PC-9 (cell line): Measurements from ENCODE around the gene HBE1. TPM values are rescaled to one million over a fixed set of nuclear protein-coding genes. Genes with fewer than 3 reads are reported as not detected.
"Not testable (repeated sequence)": the region's sequence is repeated elsewhere in the genome, so short reads cannot be mapped to it uniquely, and the experiment has no call there.

ENCODE experiments used
- Bru-seq: library from RNA; stranded (reverse); fragments of 400-500 nt; gene quantifications from one replicate; lab custom pipeline; 2021; lab: Mats Ljungman, UMichigan
- BruChase-seq, 2 experiments: library from RNA; stranded (reverse); fragments of 400-500 nt; gene quantifications; one replicate each; lab custom pipeline; 2021; lab: Mats Ljungman, UMichigan
- BruUV-seq: library from RNA; stranded (reverse); fragments of 400-500 nt; replicated peaks from 2 replicates; lab custom pipeline; 2021; lab: Mats Ljungman, UMichigan
- CTCF ChIA-PET: fragments of 300-600 bp; sonication (Branson Sonifier 250); formaldehyde crosslinking; loops from one replicate; lab custom pipeline; 2022; ENCODE audit warnings: antibody characterized with exemption; lab: Charles Lee
- POLR2A ChIA-PET: fragments of 300-600 bp; sonication (Branson Sonifier 250); formaldehyde crosslinking; loops from one replicate; lab custom pipeline; 2022; ENCODE audit warnings: antibody characterized with exemption; ENCODE audit not compliant: unreplicated experiment; lab: Charles Lee
- DNase-seq, 2 experiments: peaks; one replicate each; pipeline versions ENCODE4 v3.0.0 to v3.0.0-alpha.2; 2015 to 2022; ENCODE audit warnings: mixed read lengths in 1 of 2
- H2AFZ ChIP-seq: fragments of 200-600 bp; sonication (generic); 2 replicates; pipeline ENCODE4 v1.8.1; 2017; ENCODE audit warnings: antibody characterized with exemption
- H3F3A ChIP-seq: fragments of 200-600 bp; sonication (generic); 2 replicates; pipeline ENCODE4 v1.8.1; 2017; ENCODE audit warnings: antibody characterized with exemption, mild to moderate bottlenecking, low read depth; ENCODE audit not compliant: insufficient read depth
- H3K27ac ChIP-seq: fragments of 200-600 bp; sonication (generic); 2 replicates; pipeline ENCODE4 v1.6.1; 2016; ENCODE audit warnings: mixed run types
- H3K27me3 ChIP-seq: fragments of 200-600 bp; sonication (generic); 2 replicates; pipeline ENCODE4 v1.6.1; 2016; ENCODE audit warnings: low read depth, mixed run types; ENCODE audit not compliant: insufficient read depth
- H3K36me3 ChIP-seq: fragments of 200-600 bp; sonication (generic); 2 replicates; pipeline ENCODE4 v1.6.1; 2016; ENCODE audit warnings: low read depth, mixed run types
- H3K4me1 ChIP-seq: fragments of 200-600 bp; sonication (generic); replicated peaks from 2 replicates; pipeline ENCODE4 v1.6.1; 2016; ENCODE audit warnings: mixed run types; ENCODE audit not compliant: insufficient read depth
- H3K4me2 ChIP-seq: fragments of 200-600 bp; sonication (generic); 2 replicates; pipeline ENCODE4 v1.6.1; 2017; ENCODE audit warnings: mixed run types
- H3K4me3 ChIP-seq: fragments of 200-600 bp; sonication (generic); 2 replicates; pipeline ENCODE4 v1.6.1; 2016; ENCODE audit warnings: mixed run types
- H3K79me2 ChIP-seq: fragments of 200-600 bp; sonication (generic); 2 replicates; pipeline ENCODE4 v1.6.1; 2017; ENCODE audit warnings: low read depth, mixed run types
- H3K9me2 ChIP-seq: fragments of 200-600 bp; sonication (generic); 2 replicates; pipeline ENCODE4 v1.8.1; 2017; ENCODE audit warnings: mild to moderate bottlenecking; ENCODE audit not compliant: insufficient read depth
- H3K9me3 ChIP-seq: fragments of 200-600 bp; sonication (generic); 2 replicates; pipeline ENCODE4 v1.8.1; 2016; ENCODE audit warnings: low read depth; ENCODE audit not compliant: insufficient read depth
- H4K20me1 ChIP-seq: fragments of 200-600 bp; sonication (generic); 2 replicates; pipeline ENCODE4 v1.8.1; 2017; ENCODE audit not compliant: insufficient read depth
- EZH2 ChIP-seq: fragments of 200-600 bp; sonication (generic); IDR thresholded peaks from 2 replicates; pipeline ENCODE4 v1.8.0; 2017; ENCODE audit warnings: antibody characterized with exemption, low read depth
- intact Hi-C: fragments of 100-400 bp; cut with micrococcal nuclease; formaldehyde crosslinking; loops from one replicate; pipeline ENCODE4 v1.10.0; 2022; ENCODE audit not compliant: unreplicated experiment
- long read RNA-seq: library from polyadenylated mRNA; stranded (forward); transcript quantifications from one replicate; pipeline ENCODE4 v2.0.0, GENCODE V29; 2022
- total RNA-seq: library from RNA; stranded (reverse); gene quantifications from 2 replicates; pipeline ENCODE4 v1.2.3, GENCODE V29; 2021
- TF ChIP-seq, protein P1 (sequence below): fragments of 200-600 bp; sonication (generic); conservative IDR thresholded peaks from 2 replicates; pipeline ENCODE4 v1.6.1; 2017; ENCODE audit warnings: mixed run types, antibody characterized with exemption, mild to moderate bottlenecking, moderate library complexity

The HBE1 gene
- total RNA-seq (1.4 and 2.4 TPM in 2 replicates), Bru-seq, nascent RNA (percentile 34 among the genes with signal in this experiment), BruChase-seq, experiment 1, labeled RNA remaining after a 2-hour chase (percentile 45 among the genes with signal in this experiment), BruChase-seq, experiment 2, labeled RNA remaining after a 6-hour chase (percentile 51 among the genes with signal in this experiment)
- long read RNA-seq, result 0 reads

DNA sequence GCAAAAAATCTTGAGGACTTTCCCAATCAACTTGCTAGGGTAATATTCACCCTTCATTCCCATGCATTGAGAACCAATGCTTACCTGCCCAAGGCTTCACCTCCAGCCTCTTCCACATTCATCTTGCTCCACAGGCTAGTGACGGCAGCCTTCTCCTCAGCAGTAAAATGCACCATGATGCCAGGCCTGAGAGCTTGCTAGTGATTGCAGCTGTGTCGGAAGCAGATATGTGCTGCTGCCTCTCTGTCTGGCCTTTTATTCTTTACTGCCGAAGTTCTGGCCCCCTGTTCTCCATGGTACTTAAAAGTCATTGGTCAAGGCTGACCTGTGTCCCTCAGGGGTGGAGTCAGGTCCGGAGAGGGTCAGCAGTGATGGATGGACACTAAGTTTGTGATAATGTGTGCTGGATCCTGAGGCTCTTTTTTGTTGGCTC, at the start of gene HBE1:
Gene HBE1 (minus strand): TSS at position 231 of the 433 bp plus-strand sequence. CDS start 55 bp downstream, at position 176.
- intact Hi-C loops, result no loop called here
- no TSS peak for BruUV-seq
- Histone ChIP-seq H3K79me2 (no peaks in the 10 kb centered on the region), H2AFZ (no peak within 1 kb of the TSS), H3K9me2 (no peaks in the 10 kb centered on the region), H3K4me2 (no peak within 1 kb of the TSS), H4K20me1 (no peaks in the 10 kb centered on the region), H3F3A (no peaks in the 10 kb centered on the region), H3K4me1 (no peaks in the 10 kb centered on the region), H3K4me3 (no peak within 1 kb of the TSS), H3K36me3 (no peaks in the 10 kb centered on the region), H3K9me3 (no peaks in the 10 kb centered on the region), H3K27ac (no peak within 1 kb of the TSS), H3K27me3 (no peaks in the 10 kb centered on the region)
- POLR2A ChIA-PET, result no interaction called here
- TF ChIP-seq, protein P1, sequence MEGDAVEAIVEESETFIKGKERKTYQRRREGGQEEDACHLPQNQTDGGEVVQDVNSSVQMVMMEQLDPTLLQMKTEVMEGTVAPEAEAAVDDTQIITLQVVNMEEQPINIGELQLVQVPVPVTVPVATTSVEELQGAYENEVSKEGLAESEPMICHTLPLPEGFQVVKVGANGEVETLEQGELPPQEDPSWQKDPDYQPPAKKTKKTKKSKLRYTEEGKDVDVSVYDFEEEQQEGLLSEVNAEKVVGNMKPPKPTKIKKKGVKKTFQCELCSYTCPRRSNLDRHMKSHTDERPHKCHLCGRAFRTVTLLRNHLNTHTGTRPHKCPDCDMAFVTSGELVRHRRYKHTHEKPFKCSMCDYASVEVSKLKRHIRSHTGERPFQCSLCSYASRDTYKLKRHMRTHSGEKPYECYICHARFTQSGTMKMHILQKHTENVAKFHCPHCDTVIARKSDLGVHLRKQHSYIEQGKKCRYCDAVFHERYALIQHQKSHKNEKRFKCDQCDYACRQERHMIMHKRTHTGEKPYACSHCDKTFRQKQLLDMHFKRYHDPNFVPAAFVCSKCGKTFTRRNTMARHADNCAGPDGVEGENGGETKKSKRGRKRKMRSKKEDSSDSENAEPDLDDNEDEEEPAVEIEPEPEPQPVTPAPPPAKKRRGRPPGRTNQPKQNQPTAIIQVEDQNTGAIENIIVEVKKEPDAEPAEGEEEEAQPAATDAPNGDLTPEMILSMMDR, result no peak
- TF ChIP-seq EZH2, result no peak
- no peak for DNase-seq
- CTCF ChIA-PET, result no interaction called here

DNA sequence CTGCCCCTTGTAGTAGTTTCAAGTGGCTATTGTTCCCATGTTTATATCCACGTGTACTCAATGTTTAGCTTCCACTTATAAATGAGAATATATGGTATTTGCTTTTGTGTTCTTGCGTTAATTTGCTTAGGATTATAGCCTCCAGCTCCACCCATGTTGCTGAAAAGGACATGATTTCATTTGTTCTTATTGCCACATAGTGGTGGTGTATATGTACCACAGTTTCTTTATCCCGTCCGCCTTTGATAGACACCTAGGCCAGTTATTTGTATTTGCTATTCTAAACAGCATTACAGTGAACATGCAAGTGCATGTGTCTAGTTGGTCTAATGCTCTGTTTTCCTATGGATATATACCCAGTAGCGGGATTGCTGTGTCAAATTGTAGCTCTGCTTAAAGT, 47.5 kb upstream of the HBE1 start:
- DNase-seq, result no peak
- Histone ChIP-seq H2AFZ (no peak overlapping the region), H3K4me3 (no peak overlapping the region), H3K36me3 (no peaks in the 10 kb centered on the region), H4K20me1 (no peaks in the 10 kb centered on the region), H3F3A (no peaks in the 10 kb centered on the region), H3K27me3 (no peaks in the 10 kb centered on the region), H3K9me3 (no peaks in the 10 kb centered on the region), H3K9me2 (no peaks in the 10 kb centered on the region), H3K79me2 (no peaks in the 10 kb centered on the region), H3K4me2 (no peak overlapping the region), H3K4me1 (no peaks in the 10 kb centered on the region), H3K27ac (no peak overlapping the region)
- no TSS peak for BruUV-seq
- TF ChIP-seq, protein P1, result no peak
- no peak for TF ChIP-seq EZH2
- intact Hi-C loops, result no loop called here
- ChIA-PET POLR2A (no interaction called here), CTCF (no interaction called here)

DNA sequence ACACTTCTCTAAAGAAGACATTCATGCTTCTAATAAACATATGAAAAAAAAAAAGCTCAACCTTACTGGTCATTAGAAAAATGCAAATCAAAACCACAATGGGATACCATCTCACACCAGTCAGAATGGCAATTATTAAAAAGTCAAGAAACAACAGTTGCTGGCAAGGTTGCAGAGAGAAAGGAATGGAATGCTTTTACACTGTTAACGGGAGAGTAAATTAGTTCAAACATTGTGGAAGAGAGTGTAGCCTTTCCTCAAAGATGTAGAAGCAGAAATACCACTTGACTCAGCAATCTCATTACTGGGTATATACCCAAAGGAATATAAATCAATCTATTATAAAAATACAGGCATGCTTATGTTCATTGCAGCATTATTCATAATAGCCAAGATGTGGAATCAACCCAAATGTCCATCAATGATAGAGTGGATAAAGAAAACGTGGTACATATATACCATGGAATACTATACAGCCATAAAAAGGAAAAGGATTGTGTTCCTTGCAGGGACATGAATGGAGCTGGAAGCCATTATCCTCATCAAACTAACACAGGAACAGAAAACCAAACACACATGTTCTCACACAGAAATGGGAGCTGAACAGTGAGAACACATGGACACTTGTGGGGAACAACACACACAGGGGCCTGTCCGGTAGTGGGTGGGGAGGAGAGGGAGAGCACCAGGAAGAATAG, 43.7 kb upstream of the HBE1 start:
- H3F3A ChIP-seq, BruUV-seq, H3K4me3 ChIP-seq, intact Hi-C loops, H2AFZ ChIP-seq, H3K27me3 ChIP-seq, H3K4me1 ChIP-seq, DNase-seq, H3K4me2 ChIP-seq, H4K20me1 ChIP-seq, H3K9me3 ChIP-seq, POLR2A ChIA-PET, H3K27ac ChIP-seq, H3K79me2 ChIP-seq, H3K9me2 ChIP-seq, CTCF ChIA-PET, H3K36me3 ChIP-seq: not testable (repeated sequence)
